Right atrium auricular region (tissue), 2 donors: ENCODE results near the gene MFAP5. TPM values are rescaled to one million over a fixed set of nuclear protein-coding genes. Genes with fewer than 3 reads are reported as not detected.
A peak's percentile ranks its signal among the peaks of the same experiment; 100 is the strongest.

Experiments used
- DNase-seq: peaks from one replicate; pipeline ENCODE4 v3.0.0-alpha.2; 2019; ENCODE audit warnings: low spot score
- H3K27ac ChIP-seq, 2 donors: fragments of 200-600 bp; sonication (generic); 1 replicate in 1 of 2; 2 replicates in 1 of 2; pipeline ENCODE4 v1.5.1; 2016 to 2019
- H3K27me3 ChIP-seq, 2 donors: fragments of 200-600 bp; sonication (generic); one replicate each; pipeline versions ENCODE4 v1.5.1 to v1.6.0; 2017 to 2019
- H3K36me3 ChIP-seq: fragments of 200-600 bp; sonication (generic); one replicate; pipeline ENCODE4 v1.5.1; 2016
- H3K4me1 ChIP-seq, 2 donors: fragments of 200-600 bp; sonication (generic); one replicate each; pipeline versions ENCODE4 v1.5.1 to v1.6.0; 2017 to 2019
- H3K4me3 ChIP-seq, 2 donors: fragments of 200-600 bp; sonication (generic); 1 replicate in 1 of 2; 2 replicates in 1 of 2; pipeline ENCODE4 v1.5.1; 2017 to 2019; ENCODE audit warnings: mild to moderate bottlenecking in 1 of 2, moderate library complexity in 1 of 2
- H3K9me3 ChIP-seq, 2 donors: fragments of 200-600 bp; sonication (generic); one replicate each; pipeline ENCODE4 v1.5.1; 2019
- total RNA-seq, 2 donors: library from RNA; depleted of rRNA; stranded (reverse); fragments of >200 nt; gene quantifications; one replicate each; pipeline ENCODE4 v1.1.0, GENCODE V29; 2016
- TF ChIP-seq, protein P1 (sequence below), 2 donors: fragments of 200-600 bp; sonication (generic); IDR thresholded peaks; one replicate each; pipeline ENCODE4 v1.5.1; 2019; ENCODE audit warnings: antibody characterized with exemption in 2 of 2

MFAP5 gene
- total RNA-seq, 2 donors from 2014 or later = 22.1 to 104 TPM

DNA sequence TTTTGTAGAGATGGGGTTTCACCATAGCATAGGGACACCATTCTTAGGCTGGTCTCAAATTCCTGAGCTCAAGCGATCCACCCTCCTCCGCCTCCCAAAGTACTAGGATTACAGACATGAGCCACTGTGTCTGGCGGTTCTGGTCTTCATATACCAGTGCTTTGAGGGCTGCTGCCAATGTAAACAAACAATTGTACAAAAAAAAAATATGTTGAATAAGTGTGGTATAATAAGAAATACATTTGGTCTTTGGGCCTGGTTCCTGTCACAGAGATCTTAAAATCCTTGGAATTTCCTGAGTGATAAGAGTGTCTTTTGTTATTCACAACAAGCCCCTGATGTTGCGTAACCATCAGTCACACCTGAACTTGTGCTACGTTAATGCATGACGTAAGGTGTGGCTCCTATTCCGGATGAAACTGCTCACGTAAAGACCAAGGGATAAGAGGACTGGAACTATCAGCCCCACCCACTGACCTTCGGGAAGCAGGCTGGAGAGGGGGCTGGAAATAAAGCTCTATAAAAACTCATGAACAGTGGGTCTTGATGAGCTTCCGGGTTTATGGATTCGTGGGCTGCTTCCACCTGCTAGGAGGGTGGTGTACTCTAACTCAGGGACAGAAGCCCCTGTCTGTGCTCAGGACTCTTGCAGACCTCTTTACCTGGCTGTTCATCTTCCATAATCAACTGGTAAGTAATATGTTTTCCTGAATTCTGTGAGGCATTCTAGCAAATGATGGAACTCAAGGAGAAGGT, 18.7 kb upstream of the MFAP5 start:
- peak; percentile 74 for DNase-seq
- Histone ChIP-seq H3K9me3 (no peaks in the 10 kb centered on the region), H3K27ac (peak overlapping the region; percentile 8 to 45), H3K4me3 (no peak overlapping the region), H3K27me3 (no peaks in the 10 kb centered on the region), H3K36me3 (no peaks in the 10 kb centered on the region), H3K4me1 (no peaks in the 10 kb centered on the region)
- TF ChIP-seq, protein P1, sequence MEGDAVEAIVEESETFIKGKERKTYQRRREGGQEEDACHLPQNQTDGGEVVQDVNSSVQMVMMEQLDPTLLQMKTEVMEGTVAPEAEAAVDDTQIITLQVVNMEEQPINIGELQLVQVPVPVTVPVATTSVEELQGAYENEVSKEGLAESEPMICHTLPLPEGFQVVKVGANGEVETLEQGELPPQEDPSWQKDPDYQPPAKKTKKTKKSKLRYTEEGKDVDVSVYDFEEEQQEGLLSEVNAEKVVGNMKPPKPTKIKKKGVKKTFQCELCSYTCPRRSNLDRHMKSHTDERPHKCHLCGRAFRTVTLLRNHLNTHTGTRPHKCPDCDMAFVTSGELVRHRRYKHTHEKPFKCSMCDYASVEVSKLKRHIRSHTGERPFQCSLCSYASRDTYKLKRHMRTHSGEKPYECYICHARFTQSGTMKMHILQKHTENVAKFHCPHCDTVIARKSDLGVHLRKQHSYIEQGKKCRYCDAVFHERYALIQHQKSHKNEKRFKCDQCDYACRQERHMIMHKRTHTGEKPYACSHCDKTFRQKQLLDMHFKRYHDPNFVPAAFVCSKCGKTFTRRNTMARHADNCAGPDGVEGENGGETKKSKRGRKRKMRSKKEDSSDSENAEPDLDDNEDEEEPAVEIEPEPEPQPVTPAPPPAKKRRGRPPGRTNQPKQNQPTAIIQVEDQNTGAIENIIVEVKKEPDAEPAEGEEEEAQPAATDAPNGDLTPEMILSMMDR (IDR thresholded peaks at IDR 0.05) = no peak

DNA sequence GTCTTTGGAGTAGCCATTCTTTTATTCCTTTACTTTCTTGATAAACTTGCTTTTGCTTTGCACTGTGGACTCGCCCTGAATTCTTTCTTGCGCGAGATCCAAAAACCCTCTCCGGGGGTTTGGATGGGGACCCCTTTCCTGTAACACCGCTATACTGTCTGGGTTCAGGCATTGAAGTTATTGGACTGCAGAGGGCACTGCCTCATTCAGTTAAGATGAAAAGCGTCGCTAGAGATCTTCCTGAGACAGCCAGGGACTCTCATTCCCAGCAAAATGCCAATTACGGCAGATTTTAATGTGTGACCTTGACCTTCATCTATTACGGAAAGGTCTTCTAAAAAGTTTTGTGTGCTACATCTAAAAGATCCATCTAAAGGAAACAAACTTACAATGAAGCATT, 17.9 kb upstream of the MFAP5 start:
- Histone ChIP-seq H3K27me3 (no peaks in the 10 kb centered on the region), H3K27ac (peak overlapping the region; percentile 8 to 42), H3K4me3 (no peak overlapping the region), H3K4me1 (no peaks in the 10 kb centered on the region), H3K9me3 (no peaks in the 10 kb centered on the region), H3K36me3 (no peaks in the 10 kb centered on the region)
- TF ChIP-seq, protein P1 (IDR thresholded peaks at IDR 0.05) = no peak
- DNase-seq = no peak

DNA sequence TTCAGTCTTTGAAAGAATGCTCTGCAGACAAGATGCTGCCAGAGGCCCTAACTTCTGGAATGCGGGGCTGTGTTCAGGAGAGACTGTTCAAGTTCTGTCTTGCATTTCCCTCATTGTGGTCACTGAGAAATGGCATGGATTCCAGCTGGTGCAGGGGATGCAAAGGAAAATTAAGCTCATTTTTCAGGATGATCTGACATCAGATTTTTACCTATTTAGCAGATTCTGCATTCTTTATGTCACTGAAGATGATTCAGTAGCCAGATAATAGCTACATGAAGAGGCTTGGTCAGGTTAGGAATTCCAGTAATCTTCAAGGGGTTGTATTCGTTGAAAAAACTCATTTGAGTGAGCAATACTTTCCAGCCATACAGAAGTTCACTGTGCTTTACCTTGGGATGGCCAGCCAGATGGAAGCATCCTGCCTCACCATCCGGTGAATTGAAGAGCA, 16.1 kb upstream of the MFAP5 start:
- H3K27me3 ChIP-seq = no peaks in the 10 kb centered on the region
- TF ChIP-seq, protein P1 (IDR thresholded peaks at IDR 0.05) = no peak
- DNase-seq = no peak
- no peaks in the 10 kb centered on the region for H3K36me3 ChIP-seq
- no peak overlapping the region for H3K4me3 ChIP-seq
- no peaks in the 10 kb centered on the region for H3K4me1 ChIP-seq
- H3K27ac ChIP-seq = no peak overlapping the region
- no peaks in the 10 kb centered on the region for H3K9me3 ChIP-seq

DNA sequence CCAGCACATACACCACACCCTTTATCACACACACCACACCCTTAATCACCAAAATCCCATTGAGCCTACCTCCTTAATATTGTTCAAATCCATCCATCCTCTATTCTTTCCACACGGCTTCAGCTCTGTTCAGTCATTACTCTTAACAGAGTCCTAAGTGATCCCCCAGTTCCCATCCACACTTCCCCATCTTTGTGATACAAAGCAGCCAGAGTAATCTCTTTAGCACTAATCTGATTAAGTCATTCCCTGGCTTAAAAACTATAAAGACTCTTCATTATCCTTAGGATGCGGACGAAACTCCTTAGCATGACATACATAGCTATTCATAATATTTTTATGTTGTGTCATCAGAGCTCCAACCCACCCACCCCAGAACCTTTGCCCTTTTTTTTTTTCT, 14.7 kb upstream of the MFAP5 start:
- Histone ChIP-seq H3K27me3 (no peaks in the 10 kb centered on the region), H3K9me3 (no peaks in the 10 kb centered on the region), H3K4me1 (no peaks in the 10 kb centered on the region), H3K27ac (no peak overlapping the region), H3K36me3 (no peaks in the 10 kb centered on the region), H3K4me3 (no peak overlapping the region)
- TF ChIP-seq, protein P1 (IDR thresholded peaks at IDR 0.05) = no peak
- DNase-seq = no peak

DNA sequence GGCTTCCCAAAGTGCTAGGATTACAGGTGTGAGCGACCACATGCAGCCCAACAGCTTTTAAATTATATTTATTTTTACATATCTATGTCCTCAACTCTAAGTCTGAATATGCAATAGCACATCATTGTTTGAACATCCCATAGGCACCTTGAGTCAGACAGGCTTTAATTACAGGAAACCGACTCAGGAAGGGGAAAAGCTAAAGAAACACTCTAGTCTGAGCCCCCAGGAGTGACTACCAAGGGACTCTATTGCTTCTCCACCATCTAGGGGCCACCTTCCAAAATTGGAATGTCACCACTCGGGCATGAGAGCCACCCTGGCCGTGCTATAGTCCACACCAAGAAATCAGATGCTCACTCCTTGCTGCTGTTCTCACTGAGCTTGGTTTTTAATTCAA, 14.0 kb upstream of the MFAP5 start:
- Histone ChIP-seq H3K4me3 (no peak overlapping the region), H3K27me3 (no peaks in the 10 kb centered on the region), H3K9me3 (no peaks in the 10 kb centered on the region), H3K4me1 (no peaks in the 10 kb centered on the region), H3K36me3 (no peaks in the 10 kb centered on the region), H3K27ac (no peak overlapping the region)
- TF ChIP-seq, protein P1 (IDR thresholded peaks at IDR 0.05) = no peak
- no peak for DNase-seq

DNA sequence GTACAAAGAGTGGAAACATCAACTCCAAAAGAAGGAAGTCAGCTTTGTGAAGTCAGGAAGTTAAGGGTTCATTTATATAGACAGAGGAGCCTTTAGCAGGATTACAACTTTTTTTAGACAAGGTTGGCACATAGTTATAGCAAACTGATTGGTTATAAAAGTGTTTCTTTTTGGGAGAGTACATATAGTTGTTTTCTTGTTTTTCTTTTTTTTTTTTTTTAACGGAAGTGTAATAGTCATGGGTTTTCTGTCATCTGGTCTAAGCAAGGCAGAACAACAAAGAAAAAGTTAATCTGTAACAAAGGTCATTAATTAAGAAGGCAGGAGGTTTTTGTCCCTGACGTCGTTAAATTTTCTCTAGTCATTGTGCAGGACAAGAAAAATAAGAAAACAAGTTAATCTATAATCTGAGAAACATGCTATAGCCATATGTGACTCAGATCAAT, 13.0 kb upstream of the MFAP5 start:
- TF ChIP-seq, protein P1 (IDR thresholded peaks at IDR 0.05) = no peak
- Histone ChIP-seq H3K27ac (no peak overlapping the region), H3K9me3 (no peaks in the 10 kb centered on the region), H3K4me1 (no peaks in the 10 kb centered on the region), H3K36me3 (no peaks in the 10 kb centered on the region), H3K27me3 (no peaks in the 10 kb centered on the region), H3K4me3 (no peak overlapping the region)
- DNase-seq = no peak
